Psoas muscle (tissue), 8 donors: Measurements from ENCODE around the gene GPR37L1. TPM values are rescaled to one million over a fixed set of nuclear protein-coding genes. Genes with fewer than 3 reads are reported as not detected.
"Not testable (repeated sequence)": the region's sequence is repeated elsewhere in the genome, so short reads cannot be mapped to it uniquely, and the experiment has no call there.

Experiments used
- ATAC-seq, 4 donors: fragments of 200-7000 bp; cut with Tn5 transposase; one replicate each; pipeline ENCODE4 v1.9.1; 2020; ENCODE audit warnings: moderate library complexity in 3 of 4, mild to moderate bottlenecking in 2 of 4
- DNase-seq, 2 donors: peaks; one replicate each; pipeline ENCODE4 v3.0.0-alpha.2; 2020
- H3K27ac ChIP-seq: fragments of 200-600 bp; one replicate; pipeline ENCODE4 v1.8.0; 2022
- H3K27me3 ChIP-seq, 3 donors: fragments of 200-600 bp in 1 of 3; one replicate each; pipeline versions ENCODE4 v1.6.1 to v1.8.0; 2013 to 2022; ENCODE audit warnings: low read length in 2 of 3, mild to moderate bottlenecking in 2 of 3, moderate library complexity in 1 of 3; ENCODE audit not compliant: insufficient read depth in 3 of 3
- H3K36me3 ChIP-seq, 2 donors: fragments of 200-600 bp in 1 of 2; one replicate each; pipeline versions ENCODE4 v1.6.1 to v1.8.0; 2013 to 2022; ENCODE audit warnings: low read depth in 1 of 2, mild to moderate bottlenecking in 1 of 2, moderate library complexity in 1 of 2; ENCODE audit not compliant: insufficient read depth in 1 of 2
- H3K4me1 ChIP-seq: fragments of 200-600 bp; one replicate; pipeline ENCODE4 v1.8.0; 2022
- H3K4me3 ChIP-seq: fragments of 200-600 bp; one replicate; pipeline ENCODE4 v1.8.0; 2022; ENCODE audit warnings: mild to moderate bottlenecking
- H3K9me3 ChIP-seq: fragments of 200-600 bp; one replicate; pipeline ENCODE4 v1.8.0; 2022
- WGBS, 3 donors: extraction: QIAGEN DNeasy Blood & Tissue Kit; methylation state at CpG; one replicate each; pipeline versions ENCODE4 v1.1.6 to v1.1.7; 2013; 5-methylcytosine and 5-hydroxymethylcytosine counted together
- intact Hi-C, 2 donors: fragments of 100-400 bp; cut with DNase I; formaldehyde crosslinking; loops; one replicate each; pipeline versions ENCODE4 v1.11.0 to v1.14.2; 2022
- polyA plus RNA-seq, 3 donors: library from polyadenylated mRNA; stranded (reverse); fragments of 200-250 nt; gene quantifications; one replicate each; pipeline ENCODE4 v1.2.3, GENCODE V29; 2013
- total RNA-seq, 4 donors: library from RNA; stranded (reverse); fragmentation: NEBNext Ultra II Directional in 2 of 4; extraction: Animal tissue kit (Norgen Biotek cat#: 25700) in 2 of 4; gene quantifications; one replicate each; pipeline versions ENCODE4 v1.2.1 to v1.2.4, GENCODE V29; 2021 to 2023
- TF ChIP-seq, protein P1 (sequence below): fragments of 200-600 bp; IDR thresholded peaks from one replicate; pipeline ENCODE4 v1.8.0; 2022; ENCODE audit warnings: antibody characterized with exemption
- donor health status: healthy with polysubstance abuse.
- donor health status: DM: no; HTN: no; CAD: no; lungs with moderate emphysema.
- donor health status: Bipolar disorder and iron deficiency.
- donor health status: healthy.
- donor health status: DM: yes; HTN: yes; CAD: no.
- donor health status: DM: no; HTN: no; CAD: no.
- donor health status: DM: no; HTN: no; CAD: no.
- donor health status: DM: yes; HTN: yes; CAD: no.

Gene GPR37L1
- total and polyA plus RNA-seq, 7 donors: 0.01 TPM; not detected in 4

DNA sequence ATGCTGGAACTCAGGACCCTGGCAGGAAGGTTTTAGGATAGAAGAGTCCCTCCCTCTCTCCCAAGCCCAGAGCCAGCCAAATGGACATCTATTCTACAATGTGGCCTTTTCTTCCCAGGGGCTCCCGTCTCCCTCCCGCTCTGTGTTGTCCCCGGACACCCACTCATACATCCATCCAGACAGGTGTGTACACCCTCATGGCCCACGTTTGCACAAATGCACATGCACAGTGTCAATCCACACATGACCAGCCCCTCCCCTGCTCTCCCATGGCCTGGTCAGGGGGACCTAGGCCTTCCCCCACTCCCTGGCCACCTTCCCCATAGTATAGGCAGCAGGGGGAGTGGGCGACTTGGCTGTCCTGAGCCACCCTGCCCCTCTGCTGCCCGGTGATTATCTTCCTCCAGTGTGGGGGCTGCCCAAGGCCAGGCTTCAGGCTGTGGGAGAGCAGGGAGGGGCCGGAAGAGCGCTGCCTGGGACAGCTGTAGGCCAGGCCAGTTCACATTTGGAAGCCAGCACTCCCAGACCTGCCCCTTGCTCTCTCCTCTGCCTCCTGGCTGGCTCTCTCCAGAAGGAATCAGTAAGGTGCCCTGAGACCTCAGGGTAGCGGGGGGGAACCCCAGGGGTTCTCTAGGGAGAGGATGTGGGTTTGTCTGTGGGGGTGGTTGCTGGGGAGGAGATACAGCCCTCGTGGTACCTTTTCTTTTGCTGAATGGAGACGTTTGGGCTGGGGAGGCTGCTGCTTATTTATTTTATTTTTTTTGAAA is 41.7 kb downstream of the GPR37L1 start:
- ATAC-seq: no peak

DNA sequence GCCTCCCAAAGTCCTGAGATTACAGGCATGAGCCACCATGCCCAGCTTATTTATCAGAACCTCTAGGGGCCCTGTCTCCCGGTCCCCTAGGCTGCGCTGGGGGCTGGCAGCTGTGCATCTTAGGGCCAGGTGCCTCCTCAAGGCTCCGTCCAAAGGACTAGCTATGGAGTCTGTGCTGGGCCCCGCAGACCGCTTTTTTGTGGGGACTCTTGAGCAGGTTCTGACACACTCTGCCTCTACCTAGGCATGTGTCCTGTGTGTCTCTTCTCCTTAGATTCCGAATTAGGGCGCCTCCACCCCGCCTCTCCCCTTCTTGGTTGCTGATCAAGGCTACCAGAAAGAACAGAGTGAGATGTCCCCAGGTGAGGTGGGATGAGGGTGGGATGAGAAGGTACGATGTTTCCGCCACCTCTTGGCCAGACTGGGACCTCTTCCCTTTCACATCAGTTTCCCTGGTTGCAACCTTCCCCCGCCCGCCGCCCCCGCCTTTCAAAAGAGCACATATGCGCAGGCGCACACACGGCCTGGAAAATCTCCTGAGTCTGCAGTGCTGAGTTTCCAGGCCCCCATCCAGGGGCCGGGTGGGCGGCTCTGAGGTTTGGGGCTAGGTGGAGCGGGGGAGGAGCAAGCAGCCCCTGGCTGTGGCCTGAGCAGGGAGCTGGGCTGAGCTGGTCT is 42.7 kb downstream of the GPR37L1 start:
- Histone ChIP-seq H3K9me3 (no peaks in the 10 kb centered on the region), H3K4me3 (no peak overlapping the region), H3K4me1 (no peaks in the 10 kb centered on the region), H3K36me3 (no peaks in the 10 kb centered on the region), H3K27ac (no peak overlapping the region), H3K27me3 (peaks cover 0 to 4% (median 0%) of the 10 kb centered on the region in 3 donors)
- no peak for DNase-seq
- no peak for ATAC-seq
- 86 to 92% (median 87%) methylated on average over 20 of the region's 20 CpGs for WGBS, 3 donors
- TF ChIP-seq, protein P1, sequence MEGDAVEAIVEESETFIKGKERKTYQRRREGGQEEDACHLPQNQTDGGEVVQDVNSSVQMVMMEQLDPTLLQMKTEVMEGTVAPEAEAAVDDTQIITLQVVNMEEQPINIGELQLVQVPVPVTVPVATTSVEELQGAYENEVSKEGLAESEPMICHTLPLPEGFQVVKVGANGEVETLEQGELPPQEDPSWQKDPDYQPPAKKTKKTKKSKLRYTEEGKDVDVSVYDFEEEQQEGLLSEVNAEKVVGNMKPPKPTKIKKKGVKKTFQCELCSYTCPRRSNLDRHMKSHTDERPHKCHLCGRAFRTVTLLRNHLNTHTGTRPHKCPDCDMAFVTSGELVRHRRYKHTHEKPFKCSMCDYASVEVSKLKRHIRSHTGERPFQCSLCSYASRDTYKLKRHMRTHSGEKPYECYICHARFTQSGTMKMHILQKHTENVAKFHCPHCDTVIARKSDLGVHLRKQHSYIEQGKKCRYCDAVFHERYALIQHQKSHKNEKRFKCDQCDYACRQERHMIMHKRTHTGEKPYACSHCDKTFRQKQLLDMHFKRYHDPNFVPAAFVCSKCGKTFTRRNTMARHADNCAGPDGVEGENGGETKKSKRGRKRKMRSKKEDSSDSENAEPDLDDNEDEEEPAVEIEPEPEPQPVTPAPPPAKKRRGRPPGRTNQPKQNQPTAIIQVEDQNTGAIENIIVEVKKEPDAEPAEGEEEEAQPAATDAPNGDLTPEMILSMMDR: no peak
- intact Hi-C loops: no loop called here

More for the DNA sequence above, 41.7 kb downstream of the GPR37L1 start:
- WGBS, 3 donors: 70 to 83% (median 74%) methylated on average over 10 to 11 of the region's 11 CpGs
- H3K4me1 ChIP-seq: no peaks in the 10 kb centered on the region
- TF ChIP-seq, protein P1: no peak
- DNase-seq: no peak
- no peaks in the 10 kb centered on the region for H3K36me3 ChIP-seq
- H3K9me3 ChIP-seq: no peaks in the 10 kb centered on the region
- no peak overlapping the region for H3K27ac ChIP-seq
- no peak overlapping the region for H3K4me3 ChIP-seq
- H3K27me3 ChIP-seq: peaks cover 0 to 4% (median 0%) of the 10 kb centered on the region in 3 donors
- intact Hi-C loops: no loop called here

- WGBS, 3 donors: 91 to 95% (median 94%) methylated on average over 9 of the region's 9 CpGs
- H3K27me3 ChIP-seq: peaks cover 0 to 4% (median 0%) of the 10 kb centered on the region in 3 donors
- intact Hi-C loops: no loop called here
- H3K27ac ChIP-seq: no peak overlapping the region
- no peak for ATAC-seq
- TF ChIP-seq, protein P1: no peak
- no peaks in the 10 kb centered on the region for H3K4me1 ChIP-seq
- no peak for DNase-seq
- no peaks in the 10 kb centered on the region for H3K36me3 ChIP-seq
- H3K4me3 ChIP-seq: no peak overlapping the region
- H3K9me3 ChIP-seq: no peaks in the 10 kb centered on the region
These were observed 43.5 kb downstream of the GPR37L1 start for GRCh38 chr1:202165942-202166843.

DNA sequence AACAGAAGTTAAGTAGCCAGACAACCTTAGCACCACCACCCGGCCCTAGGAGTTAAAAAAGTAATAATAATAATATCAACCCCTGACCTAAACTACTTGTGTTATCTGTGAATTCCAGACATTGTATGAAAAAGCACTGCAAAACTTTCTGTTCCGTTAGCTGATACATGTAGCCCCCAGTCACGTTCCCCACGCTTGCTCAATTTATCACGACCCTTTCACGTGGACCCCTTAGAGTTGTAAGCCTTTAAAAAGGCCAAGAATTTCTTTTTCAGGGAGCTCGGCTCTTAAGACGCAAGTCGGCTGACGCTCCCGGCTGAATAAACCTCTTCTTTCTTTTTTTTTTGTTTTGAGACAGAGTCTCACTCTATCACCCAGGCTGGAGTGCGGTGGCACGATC is 44.3 kb downstream of the GPR37L1 start:
- DNase-seq, intact Hi-C loops, H3K4me3 ChIP-seq, H3K9me3 ChIP-seq, H3K27ac ChIP-seq, H3K27me3 ChIP-seq, H3K4me1 ChIP-seq, H3K36me3 ChIP-seq, ATAC-seq: not testable (repeated sequence)
- 87 to 94% (median 88%) methylated on average over 11 to 13 of the region's 13 CpGs for WGBS, 3 donors
